ENCODE results near the gene LDLR.
"Not testable (repeated sequence)": the region's sequence is repeated elsewhere in the genome, so short reads cannot be mapped to it uniquely, and the experiment has no call there.

The LDLR gene

GRCh38 chr19:11101057-11101456 lies 11.8 kb downstream of the LDLR start:
- DNase-seq (ENCODE audit: insufficient read length, low spot score) (no peak), FAIRE-seq (no peak)

GRCh38 chr19:11102944-11103343 lies 13.7 kb downstream of the LDLR start:
- DNase-seq (ENCODE audit: insufficient read length, low spot score) (no peak), FAIRE-seq (no peak)

- not testable (repeated sequence) for FAIRE-seq; DNase-seq (ENCODE audit: insufficient read length, low spot score)
These were observed 14.4 kb downstream of the LDLR start for GRCh38 chr19:11103667-11104066.

DNA sequence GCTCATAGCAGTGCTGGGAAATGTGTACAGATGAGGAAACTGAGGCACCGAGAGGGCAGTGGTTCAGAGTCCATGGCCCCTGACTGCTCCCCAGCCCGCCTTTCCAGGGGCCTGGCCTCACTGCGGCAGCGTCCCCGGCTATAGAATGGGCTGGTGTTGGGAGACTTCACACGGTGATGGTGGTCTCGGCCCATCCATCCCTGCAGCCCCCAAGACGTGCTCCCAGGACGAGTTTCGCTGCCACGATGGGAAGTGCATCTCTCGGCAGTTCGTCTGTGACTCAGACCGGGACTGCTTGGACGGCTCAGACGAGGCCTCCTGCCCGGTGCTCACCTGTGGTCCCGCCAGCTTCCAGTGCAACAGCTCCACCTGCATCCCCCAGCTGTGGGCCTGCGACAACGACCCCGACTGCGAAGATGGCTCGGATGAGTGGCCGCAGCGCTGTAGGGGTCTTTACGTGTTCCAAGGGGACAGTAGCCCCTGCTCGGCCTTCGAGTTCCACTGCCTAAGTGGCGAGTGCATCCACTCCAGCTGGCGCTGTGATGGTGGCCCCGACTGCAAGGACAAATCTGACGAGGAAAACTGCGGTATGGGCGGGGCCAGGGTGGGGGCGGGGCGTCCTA lies 15.9 kb downstream of the LDLR start:
- DNase-seq (ENCODE audit: insufficient read length, low spot score) = no peak
- no peak for FAIRE-seq

DNA sequence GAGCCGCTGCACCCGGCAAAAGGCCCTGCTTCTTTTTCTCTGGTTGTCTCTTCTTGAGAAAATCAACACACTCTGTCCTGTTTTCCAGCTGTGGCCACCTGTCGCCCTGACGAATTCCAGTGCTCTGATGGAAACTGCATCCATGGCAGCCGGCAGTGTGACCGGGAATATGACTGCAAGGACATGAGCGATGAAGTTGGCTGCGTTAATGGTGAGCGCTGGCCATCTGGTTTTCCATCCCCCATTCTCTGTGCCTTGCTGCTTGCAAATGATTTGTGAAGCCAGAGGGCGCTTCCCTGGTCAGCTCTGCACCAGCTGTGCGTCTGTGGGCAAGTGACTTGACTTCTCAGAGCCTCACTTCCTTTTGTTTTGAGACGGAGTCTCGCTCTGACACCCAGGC lies 17.2 kb downstream of the LDLR start:
- FAIRE-seq = no peak

DNA sequence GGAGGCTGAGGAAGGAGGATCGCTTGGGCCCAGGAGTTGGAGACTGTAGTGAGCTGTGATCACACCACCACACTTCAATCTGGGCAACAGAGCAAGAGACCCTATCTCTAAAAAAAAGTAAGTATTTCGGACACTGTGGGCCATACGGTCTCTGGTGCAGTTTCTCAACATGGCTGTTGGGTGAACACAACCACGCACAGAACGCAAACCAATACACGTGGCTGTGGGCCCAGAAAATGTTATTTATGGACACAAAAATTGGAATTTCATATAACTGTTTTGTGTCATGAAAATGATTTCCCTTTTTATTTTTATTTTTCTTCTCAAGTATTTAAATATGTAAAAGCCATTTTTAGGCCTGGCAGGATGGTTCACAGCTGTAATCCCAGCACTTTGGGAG lies 19.5 kb downstream of the LDLR start:
- FAIRE-seq (no peak), DNase-seq (ENCODE audit: insufficient read length, low spot score) (no peak)

More for the DNA sequence above, 17.2 kb downstream of the LDLR start:
- DNase-seq (ENCODE audit: insufficient read length, low spot score) = no peak

DNA sequence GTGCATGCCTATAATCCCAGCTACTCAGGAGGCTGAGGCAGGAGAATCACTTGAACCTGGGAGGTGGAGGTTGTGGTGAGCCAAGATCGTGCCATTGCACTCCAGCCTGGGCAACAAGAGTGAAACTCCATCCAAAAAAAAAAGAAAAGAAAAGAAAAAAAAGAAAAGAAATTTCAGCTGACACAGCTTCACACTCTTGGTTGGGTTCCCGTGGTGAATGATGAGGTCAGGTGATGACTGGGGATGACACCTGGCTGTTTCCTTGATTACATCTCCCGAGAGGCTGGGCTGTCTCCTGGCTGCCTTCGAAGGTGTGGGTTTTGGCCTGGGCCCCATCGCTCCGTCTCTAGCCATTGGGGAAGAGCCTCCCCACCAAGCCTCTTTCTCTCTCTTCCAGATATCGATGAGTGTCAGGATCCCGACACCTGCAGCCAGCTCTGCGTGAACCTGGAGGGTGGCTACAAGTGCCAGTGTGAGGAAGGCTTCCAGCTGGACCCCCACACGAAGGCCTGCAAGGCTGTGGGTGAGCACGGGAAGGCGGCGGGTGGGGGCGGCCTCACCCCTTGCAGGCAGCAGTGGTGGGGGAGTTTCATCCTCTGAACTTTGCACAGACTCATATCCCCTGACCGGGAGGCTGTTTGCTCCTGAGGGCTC lies 22.0 kb downstream of the LDLR start:
- no peak for DNase-seq (ENCODE audit: insufficient read length, low spot score)
- FAIRE-seq = no peak

- no peak for DNase-seq (ENCODE audit: insufficient read length, low spot score)
- no peak for FAIRE-seq
These were observed 22.5 kb downstream of the LDLR start for GRCh38 chr19:11111771-11112144.

- no peak for DNase-seq (ENCODE audit: insufficient read length, low spot score)
- FAIRE-seq = no peak
These were observed 24.0 kb downstream of the LDLR start for GRCh38 chr19:11113140-11113708.

DNA sequence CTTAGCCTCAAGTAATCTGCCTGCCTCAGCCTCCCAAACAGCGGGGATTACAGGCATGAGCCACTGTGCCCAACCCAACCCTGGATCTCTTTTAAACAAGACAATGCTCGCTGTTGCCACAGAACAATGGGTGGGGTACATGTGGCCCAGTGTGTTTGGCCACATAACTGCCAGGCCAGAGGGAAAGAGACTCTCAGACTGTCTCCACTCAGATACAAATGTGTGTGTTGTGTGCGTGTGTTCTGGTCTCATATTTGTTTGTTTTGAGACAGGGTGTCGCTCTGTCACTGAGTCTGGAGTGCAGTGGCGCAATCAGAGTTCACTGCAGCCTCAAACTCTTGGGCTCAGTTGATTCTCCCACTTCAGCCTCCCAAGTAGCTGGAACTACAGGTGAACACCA lies 25.8 kb downstream of the LDLR start:
- DNase-seq (ENCODE audit: insufficient read length, low spot score) = no peak
- FAIRE-seq = no peak

GRCh38 chr19:11115895-11116446 lies 26.7 kb downstream of the LDLR start:
- DNase-seq (ENCODE audit: insufficient read length, low spot score) = no peak
- no peak for FAIRE-seq

DNA sequence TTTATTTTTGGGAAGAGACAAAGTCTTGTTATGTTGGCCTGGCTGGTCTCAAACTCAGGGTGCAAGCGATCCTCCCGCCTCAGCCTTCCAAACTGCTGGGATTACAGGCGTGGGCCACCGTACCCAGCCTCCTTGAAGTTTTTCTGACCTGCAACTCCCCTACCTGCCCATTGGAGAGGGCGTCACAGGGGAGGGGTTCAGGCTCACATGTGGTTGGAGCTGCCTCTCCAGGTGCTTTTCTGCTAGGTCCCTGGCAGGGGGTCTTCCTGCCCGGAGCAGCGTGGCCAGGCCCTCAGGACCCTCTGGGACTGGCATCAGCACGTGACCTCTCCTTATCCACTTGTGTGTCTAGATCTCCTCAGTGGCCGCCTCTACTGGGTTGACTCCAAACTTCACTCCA lies 27.2 kb downstream of the LDLR start:
- no peak for FAIRE-seq
- no peak for DNase-seq (ENCODE audit: insufficient read length, low spot score)

DNA sequence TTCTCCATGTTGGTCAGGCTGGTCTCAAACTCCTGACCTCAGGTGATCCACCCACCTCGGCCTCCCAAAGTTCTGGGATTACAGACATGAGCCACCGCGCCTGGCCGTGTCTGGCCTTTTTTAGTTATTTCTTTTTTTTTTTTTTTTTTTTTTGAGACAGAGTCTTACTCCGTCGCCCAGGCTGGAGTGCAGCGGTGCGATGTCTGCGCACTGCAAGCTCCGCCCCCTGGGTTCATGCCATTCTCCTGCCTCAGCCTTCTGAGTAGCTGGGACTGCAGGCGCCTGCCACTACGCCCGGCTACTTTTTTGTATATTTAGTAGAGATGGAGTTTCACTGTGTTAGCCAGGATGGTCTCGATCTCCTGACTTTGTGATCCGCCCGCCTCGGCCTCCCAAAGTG lies 32.7 kb downstream of the LDLR start:
- FAIRE-seq; DNase-seq (ENCODE audit: insufficient read length, low spot score): not testable (repeated sequence)

- no peak for FAIRE-seq
- no peak for DNase-seq (ENCODE audit: insufficient read length, low spot score)
These were observed 33.9 kb downstream of the LDLR start for GRCh38 chr19:11123114-11123513.

GRCh38 chr19:11124157-11124556 lies 34.9 kb downstream of the LDLR start:
- not testable (repeated sequence) for DNase-seq (ENCODE audit: insufficient read length, low spot score); FAIRE-seq

DNA sequence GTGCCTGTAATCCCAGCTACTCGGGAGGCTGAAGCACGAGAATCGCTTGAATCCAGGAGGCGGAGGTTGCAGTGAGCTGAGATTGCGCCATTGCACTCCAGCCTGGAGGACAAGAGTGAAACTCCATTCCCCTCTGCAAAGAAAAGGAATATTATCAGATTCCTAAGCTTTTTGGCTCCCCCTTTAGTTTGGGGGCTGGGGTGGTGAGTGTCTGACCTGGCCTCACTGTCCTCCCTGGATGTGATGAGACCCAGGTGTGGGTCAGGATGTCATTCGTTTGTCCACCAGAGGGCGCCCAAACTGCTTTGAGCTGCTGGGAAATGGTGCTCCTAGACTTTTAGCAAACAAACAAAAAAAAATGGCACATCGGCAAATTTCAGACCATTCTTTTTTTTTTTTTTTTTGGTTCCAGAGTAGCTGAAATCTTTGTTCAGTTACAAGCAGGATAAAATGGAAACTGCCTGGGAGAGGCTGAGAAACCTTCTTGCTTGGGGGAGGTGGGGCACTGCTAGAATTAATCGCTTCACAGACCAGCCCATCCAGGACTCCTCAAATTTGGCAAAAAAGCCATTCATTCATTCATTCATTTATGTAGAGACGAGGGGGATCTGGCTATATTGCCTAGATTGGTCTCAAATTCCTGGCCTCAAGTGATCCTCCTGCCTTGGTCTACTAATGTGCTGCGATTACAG lies 36.9 kb downstream of the LDLR start:
- DNase-seq (ENCODE audit: insufficient read length, low spot score) (peak; percentile 78), FAIRE-seq (no peak)

- FAIRE-seq = no peak
These were observed 38.6 kb downstream of the LDLR start for GRCh38 chr19:11127905-11128304.

GRCh38 chr19:11130824-11131455 lies 41.7 kb downstream of the LDLR start:
- FAIRE-seq (no peak), DNase-seq (ENCODE audit: insufficient read length, low spot score) (peak; percentile 82)

More at GRCh38 chr19:11127905-11128304, 38.6 kb downstream of the LDLR start:
- no peak for DNase-seq (ENCODE audit: insufficient read length, low spot score)

DNA sequence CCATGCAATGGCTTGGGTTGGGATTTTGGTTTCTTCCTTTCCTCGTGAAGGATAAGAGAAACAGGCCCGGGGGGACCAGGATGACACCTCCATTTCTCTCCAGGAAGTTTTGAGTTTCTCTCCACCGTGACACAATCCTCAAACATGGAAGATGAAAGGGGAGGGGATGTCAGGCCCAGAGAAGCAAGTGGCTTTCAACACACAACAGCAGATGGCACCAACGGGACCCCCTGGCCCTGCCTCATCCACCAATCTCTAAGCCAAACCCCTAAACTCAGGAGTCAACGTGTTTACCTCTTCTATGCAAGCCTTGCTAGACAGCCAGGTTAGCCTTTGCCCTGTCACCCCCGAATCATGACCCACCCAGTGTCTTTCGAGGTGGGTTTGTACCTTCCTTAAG lies 42.2 kb downstream of the LDLR start:
- FAIRE-seq (no peak), DNase-seq (ENCODE audit: insufficient read length, low spot score) (no peak)

DNA sequence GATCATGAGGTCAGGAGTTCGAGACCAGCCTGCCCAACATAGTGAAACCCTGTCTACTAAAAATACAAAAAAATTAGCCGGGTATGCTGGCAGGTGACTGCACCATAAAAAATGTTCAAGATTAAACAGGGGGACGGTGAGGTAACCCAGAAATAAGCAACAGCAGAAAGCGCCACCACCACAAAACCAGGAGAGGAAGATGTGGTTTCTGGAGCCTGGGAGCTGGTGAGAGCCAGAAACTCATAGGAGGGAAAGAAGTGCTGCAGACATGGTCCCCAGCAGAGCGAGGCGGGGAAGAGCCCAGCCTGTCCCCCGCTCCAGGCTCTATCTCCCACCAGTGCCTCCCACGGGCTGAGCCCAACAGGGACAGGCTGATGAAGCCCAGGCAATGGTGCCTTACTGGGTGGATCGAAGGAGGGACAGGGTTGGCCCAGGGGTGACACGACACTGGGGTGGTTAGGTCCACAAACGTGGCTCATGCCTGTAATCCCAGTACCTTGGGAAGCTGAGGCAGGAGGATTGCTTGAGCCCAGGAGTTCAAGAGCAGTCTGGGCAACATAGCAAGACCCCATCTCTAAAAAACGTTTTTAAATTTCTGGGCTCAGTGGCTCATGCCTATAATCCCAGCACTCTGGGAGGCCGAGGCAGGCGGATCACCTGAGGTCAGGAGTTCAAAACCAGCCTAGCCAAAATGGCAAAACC lies 47.3 kb downstream of the LDLR start:
- FAIRE-seq (no peak), DNase-seq (ENCODE audit: insufficient read length, low spot score) (no peak)
